Erythroblast (primary cell): ENCODE data around the gene SHISA3.

ENCODE experiments used
- GATA1 ChIP-seq: IDR thresholded peaks from 2 replicates; pipeline ENCODE4 v1.6.1; 2011; ENCODE audit warnings: low read depth, mild to moderate bottlenecking, control low read depth, low read length, moderate library complexity
- POLR2A ChIP-seq: IDR thresholded peaks from 2 replicates; pipeline ENCODE4 v1.6.1; 2011; ENCODE audit warnings: mild to moderate bottlenecking, low read length

DNA sequence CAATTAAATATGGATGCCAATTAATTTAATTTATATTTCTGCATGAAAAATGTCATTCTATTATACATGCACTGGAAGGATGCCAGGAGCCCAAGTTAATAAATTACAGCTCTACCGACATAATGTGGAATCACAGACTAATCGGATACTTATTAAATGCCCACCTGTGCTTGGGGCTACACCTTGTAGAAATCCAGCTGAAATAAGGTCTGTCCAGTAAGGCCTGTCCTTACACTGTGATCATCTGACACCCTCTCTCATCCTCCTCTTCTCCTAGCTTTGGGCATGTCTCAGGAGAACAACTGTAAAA is 6.0 kb upstream of the SHISA3 start:
- TF ChIP-seq POLR2A (no peak), GATA1 (no peak)
